Breast epithelium (tissue), 3 donors: Measurements from ENCODE around the gene C17orf107.

Experiments
- POLR2A ChIP-seq: fragments of 450-650 bp; IDR thresholded peaks from one replicate; pipeline ENCODE4 v1.6.1; 2016; ENCODE audit warnings: antibody characterized with exemption, mild to moderate bottlenecking, moderate library complexity
- POLR2AphosphoS5 ChIP-seq, 3 donors: sonication (generic); formaldehyde crosslinking; IDR thresholded peaks; one replicate each; pipeline ENCODE4 v1.6.1; 2017; ENCODE audit warnings: antibody characterized with exemption in 3 of 3
- TF ChIP-seq, protein P1 (sequence below), 3 donors: fragments of 450-650 bp; IDR thresholded peaks; one replicate each; pipeline ENCODE4 v1.5.1; 2016 to 2017; ENCODE audit warnings: antibody characterized with exemption in 3 of 3, mild to moderate bottlenecking in 3 of 3, moderate library complexity in 3 of 3

DNA sequence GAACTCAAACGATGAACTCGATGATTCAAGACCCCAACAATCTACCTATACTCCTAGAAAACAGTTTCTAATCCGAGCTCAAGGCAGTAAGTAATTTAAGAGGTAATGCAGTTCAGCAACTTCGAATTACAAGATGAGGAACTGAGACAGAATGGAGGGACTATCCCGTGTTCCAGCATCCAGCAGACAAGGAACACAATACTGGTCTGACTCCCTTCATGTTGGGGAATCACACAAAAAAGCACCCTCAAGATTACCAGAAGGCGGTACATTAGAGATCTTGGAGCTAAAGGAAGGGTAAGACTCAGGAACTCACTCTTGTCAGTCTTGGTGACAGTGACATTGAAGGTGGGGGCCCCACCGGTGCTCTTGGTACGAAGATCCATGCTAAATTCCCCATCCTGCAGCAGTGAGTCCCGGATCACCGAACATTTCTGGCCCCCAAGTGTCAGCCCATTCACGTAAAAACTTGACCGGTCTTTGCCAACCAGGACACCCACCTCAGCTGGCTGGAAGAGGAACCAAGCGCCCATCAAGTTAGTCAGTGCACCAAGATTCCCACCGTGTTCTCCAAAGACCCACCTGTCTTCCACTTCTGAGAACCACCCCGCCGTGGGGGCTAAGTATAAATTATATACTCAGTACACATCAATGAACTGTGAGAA, 47.1 kb downstream of the C17orf107 start:
- TF ChIP-seq POLR2A (no peak), POLR2AphosphoS5 (IDR thresholded peaks at IDR 0.05) (no peak)
- TF ChIP-seq, protein P1, sequence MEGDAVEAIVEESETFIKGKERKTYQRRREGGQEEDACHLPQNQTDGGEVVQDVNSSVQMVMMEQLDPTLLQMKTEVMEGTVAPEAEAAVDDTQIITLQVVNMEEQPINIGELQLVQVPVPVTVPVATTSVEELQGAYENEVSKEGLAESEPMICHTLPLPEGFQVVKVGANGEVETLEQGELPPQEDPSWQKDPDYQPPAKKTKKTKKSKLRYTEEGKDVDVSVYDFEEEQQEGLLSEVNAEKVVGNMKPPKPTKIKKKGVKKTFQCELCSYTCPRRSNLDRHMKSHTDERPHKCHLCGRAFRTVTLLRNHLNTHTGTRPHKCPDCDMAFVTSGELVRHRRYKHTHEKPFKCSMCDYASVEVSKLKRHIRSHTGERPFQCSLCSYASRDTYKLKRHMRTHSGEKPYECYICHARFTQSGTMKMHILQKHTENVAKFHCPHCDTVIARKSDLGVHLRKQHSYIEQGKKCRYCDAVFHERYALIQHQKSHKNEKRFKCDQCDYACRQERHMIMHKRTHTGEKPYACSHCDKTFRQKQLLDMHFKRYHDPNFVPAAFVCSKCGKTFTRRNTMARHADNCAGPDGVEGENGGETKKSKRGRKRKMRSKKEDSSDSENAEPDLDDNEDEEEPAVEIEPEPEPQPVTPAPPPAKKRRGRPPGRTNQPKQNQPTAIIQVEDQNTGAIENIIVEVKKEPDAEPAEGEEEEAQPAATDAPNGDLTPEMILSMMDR (IDR thresholded peaks at IDR 0.05) = no peak
